Lower leg skin (tissue), 3 donors: ENCODE measurements around the gene ASTN1.

ENCODE experiments used
- POLR2A ChIP-seq, 2 donors: fragments of 450-650 bp; IDR thresholded peaks; one replicate each; pipeline ENCODE4 v1.6.1; 2016 to 2017; ENCODE audit warnings: antibody characterized with exemption in 2 of 2, mild to moderate bottlenecking in 1 of 2, moderate library complexity in 1 of 2
- TF ChIP-seq, protein P1 (sequence below), 3 donors: fragments of 450-650 bp; IDR thresholded peaks; one replicate each; pipeline ENCODE4 v1.5.1; 2016; ENCODE audit warnings: antibody characterized with exemption in 3 of 3, mild to moderate bottlenecking in 3 of 3, moderate library complexity in 2 of 3

DNA sequence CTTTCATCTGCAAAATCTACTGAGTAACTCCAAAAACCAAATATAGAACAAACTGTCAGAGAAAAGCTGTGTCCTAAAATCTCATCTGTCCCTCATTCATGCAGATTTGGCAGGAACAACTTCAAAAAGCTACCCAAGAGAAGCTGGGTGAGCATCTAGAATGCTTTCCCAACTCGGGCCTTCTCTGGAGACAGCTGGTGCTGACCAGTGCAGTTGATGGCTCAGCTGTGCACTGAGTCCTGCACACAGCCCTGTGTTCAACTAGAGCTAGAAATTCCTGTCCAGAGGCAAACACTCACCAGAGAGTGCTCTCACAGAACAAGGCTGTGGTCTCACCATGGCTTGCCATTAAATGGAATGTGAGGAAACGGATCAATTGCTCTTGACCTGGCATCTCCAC is 202.8 kb downstream of the ASTN1 start:
- TF ChIP-seq, protein P1, sequence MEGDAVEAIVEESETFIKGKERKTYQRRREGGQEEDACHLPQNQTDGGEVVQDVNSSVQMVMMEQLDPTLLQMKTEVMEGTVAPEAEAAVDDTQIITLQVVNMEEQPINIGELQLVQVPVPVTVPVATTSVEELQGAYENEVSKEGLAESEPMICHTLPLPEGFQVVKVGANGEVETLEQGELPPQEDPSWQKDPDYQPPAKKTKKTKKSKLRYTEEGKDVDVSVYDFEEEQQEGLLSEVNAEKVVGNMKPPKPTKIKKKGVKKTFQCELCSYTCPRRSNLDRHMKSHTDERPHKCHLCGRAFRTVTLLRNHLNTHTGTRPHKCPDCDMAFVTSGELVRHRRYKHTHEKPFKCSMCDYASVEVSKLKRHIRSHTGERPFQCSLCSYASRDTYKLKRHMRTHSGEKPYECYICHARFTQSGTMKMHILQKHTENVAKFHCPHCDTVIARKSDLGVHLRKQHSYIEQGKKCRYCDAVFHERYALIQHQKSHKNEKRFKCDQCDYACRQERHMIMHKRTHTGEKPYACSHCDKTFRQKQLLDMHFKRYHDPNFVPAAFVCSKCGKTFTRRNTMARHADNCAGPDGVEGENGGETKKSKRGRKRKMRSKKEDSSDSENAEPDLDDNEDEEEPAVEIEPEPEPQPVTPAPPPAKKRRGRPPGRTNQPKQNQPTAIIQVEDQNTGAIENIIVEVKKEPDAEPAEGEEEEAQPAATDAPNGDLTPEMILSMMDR (IDR thresholded peaks at IDR 0.05) = no peak
- no peak for TF ChIP-seq POLR2A (IDR thresholded peaks at IDR 0.05)
